GM19463 (cell line): ENCODE results near the gene MANEA.
"Not testable (repeated sequence)": the region's sequence is repeated elsewhere in the genome, so short reads cannot be mapped to it uniquely, and the experiment has no call there.

Experiments
- ATAC-seq: cut with Tn5 transposase; IDR thresholded peaks from one replicate; pipeline ENCODE4 v1.9.1; 2021; ENCODE audit warnings: mild to moderate bottlenecking, moderate library complexity; ENCODE audit not compliant: unreplicated experiment

Gene MANEA, protein sequence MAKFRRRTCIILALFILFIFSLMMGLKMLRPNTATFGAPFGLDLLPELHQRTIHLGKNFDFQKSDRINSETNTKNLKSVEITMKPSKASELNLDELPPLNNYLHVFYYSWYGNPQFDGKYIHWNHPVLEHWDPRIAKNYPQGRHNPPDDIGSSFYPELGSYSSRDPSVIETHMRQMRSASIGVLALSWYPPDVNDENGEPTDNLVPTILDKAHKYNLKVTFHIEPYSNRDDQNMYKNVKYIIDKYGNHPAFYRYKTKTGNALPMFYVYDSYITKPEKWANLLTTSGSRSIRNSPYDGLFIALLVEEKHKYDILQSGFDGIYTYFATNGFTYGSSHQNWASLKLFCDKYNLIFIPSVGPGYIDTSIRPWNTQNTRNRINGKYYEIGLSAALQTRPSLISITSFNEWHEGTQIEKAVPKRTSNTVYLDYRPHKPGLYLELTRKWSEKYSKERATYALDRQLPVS

DNA sequence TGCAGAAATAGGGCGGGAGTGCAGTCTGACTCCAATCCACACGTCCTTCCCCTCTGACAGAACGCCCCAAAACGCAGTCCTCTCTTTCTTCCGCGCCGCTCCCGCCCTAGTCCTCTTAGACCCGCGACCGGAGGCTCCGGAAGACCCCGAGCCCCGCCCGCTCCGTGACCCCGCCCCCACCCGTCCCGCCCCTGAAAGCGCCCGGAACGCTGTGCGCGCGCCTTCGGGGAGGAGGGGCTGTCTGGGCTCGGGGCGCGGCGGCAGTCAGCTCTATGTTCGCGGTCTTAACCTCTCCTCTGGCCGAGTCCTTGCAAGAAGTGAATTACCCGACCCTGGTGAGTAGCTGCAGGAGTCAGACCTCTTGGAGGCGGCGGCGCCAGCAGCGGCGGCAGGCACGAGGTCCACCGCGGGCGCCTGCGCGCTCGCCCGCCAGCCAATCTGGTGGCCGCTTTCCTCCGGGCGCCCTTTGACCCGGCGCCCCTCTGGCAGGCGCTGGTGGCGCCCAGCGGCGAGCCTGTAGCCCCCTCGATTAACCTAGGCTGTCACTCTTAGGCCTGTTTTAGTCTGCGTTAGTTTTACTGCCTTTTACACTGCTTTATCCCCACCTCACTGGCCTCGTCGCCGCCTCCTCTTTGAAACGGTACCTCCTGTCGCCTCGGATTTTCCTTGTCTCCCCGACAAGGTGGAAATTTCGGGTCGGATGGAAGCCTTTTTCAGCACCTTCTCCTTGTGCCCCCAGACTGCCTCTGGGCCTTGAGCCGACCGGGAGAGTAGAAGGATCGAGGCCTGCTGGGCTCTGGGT, at the start of gene MANEA:
MANEA (plus strand) TSS at position 232 of the 802 bp plus-strand sequence. CDS start 8,905 bp downstream, outside the sequence.
- ATAC-seq: peak; percentile 80

DNA sequence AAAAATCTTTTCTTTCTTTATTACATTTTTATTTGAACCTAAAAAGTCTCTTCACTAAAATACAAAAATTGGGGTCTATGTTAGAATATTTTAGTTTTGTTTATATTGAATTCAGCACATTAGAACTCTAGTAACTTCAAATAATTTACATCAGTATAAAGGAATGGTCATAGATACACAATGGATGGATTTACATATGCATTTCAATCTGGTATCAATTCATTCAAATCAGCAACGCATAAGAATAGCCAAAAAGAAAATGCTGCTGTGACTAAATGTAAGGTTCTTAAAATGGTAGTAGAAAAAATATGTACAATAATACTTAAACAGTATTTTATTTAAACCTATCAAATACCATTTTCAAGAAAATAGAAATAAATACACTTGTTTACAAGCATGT, 47.6 kb upstream of the MANEA start:
- no peak for ATAC-seq

DNA sequence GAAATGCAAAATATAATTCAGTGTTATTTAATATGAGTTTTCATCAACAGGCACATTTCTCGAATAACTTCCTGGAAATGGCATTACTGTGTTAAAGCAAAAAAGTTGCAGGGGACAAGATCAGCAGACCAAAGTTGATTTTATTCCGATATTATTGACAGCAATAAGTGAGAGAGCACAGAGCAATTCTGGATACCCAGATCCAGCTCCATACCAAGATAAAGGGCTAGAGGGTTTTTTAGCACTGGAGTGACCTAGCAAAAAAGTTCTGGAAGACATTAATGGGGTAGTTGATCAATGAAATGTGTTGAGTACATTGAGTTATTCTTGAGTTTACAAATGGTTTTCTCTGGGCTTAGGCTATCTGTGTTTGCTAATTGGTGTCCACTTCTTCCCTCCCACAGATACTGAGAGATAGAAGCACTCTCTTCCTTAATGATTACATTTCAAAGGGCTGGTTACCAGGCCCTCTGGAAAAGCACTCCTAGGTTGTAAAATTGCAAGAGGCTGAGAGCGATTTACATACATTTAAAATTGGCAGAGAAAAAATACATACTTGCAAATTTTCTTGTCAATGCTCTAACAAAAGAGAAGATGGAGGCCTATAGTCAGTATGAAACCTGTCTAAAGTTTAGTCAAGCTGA, 47.0 kb upstream of the MANEA start:
- no peak for ATAC-seq

DNA sequence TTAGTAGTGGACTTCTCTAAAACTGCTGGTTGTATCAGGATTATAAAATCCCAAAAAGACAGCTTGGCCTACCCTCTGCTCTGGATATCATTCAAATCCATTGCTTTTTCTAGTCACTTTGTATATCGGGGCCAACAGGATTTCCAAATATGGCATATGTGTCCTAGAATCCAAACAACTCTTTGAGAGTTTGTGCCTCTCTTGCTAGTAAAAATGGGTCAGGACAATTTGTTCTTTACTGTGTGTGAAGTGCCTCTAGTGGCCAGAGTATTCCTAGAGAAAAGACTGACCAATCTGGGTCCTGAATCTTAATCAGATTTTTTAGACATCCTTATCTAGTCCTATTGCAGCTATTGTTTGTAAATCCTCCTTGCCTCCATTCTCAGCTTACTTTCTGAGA, 33.5 kb upstream of the MANEA start:
- no peak for ATAC-seq

DNA sequence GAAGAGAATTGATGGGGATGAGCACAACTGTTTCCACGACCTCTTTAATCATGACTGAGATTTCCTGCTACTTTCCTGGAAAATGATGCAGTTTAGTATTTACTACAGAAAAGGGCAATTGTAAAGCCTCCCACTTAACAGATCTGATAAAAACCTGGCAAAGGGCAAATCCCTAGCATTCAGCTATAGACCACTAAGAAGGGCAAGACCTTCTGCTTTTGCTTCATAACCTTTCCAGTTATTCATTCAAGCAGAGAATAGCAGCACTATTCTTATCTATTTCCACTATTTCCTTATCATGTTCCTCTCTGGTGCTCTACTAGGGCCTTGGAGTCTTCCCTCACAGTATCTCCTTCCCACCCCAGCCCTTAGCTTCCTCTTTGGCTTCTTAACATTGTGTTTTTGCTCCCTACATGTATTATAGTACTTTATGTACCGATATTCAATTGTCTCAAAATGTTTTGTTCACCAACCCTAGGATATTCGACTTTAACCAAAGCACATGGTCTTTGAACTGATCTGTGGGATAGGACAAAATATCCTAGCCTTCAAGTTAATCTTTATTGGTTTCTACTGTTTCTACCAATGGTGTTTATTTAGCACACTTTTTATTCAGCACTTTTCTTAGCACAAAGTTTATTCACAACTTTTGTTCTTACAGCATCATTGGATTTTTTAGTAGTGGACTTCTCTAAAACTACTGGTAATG, 32.7 kb upstream of the MANEA start:
- ATAC-seq: no peak

DNA sequence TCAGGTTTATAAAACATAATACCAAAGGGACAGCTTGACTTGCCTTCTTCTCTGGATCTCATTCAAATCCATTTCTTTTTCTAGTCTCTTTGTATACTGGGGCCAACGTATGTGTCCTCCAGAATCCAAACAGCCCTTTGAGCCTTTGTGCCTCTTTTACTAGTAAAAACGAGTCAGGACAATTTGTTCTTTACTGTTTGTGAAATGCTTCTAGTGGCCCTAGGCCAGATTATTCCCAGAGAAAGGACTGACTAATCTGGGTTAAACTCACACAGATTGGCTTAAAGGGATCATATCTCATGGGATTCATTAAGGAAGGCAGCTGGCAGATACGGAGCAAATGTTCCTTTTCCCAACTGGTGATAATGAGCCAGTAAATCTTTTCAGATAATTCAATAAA, 32.1 kb upstream of the MANEA start:
- ATAC-seq: no peak

DNA sequence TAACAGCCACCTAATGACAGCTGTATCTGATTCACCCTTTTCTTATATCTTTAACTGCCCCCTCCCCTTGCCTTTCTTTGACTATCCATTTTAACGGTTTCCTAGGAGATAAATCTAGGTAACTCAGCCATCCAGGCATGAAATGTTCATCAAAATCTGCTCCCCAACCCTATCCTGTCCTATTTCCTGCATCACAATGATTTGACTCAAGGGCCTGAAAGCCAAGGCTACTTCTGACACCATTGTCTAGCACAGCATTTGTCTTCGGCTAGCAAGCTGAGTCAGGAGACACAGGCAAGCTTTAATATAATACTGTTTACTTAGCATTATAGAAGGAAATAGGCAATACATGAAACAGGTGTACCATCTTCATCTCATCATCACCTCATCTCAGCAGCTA, 31.6 kb upstream of the MANEA start:
- no peak for ATAC-seq

DNA sequence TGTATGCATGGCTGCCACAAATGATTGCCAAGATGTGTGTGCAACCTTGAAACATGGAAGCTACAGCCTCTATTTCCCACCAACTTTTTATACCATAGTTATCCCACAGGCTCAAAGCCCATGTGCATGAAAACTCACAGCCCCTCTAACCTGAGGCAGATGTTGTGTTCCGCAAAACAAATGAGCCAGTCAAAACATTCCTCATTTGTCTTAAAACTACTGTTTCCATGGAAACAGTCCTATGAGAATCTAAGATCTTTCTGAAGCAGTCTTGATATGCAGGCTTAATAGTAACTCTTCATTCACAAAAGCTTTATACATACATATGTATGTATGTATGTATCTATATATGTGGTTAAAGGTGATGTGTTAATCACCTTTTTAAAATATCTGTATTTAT, 31.2 kb upstream of the MANEA start:
- no peak for ATAC-seq

DNA sequence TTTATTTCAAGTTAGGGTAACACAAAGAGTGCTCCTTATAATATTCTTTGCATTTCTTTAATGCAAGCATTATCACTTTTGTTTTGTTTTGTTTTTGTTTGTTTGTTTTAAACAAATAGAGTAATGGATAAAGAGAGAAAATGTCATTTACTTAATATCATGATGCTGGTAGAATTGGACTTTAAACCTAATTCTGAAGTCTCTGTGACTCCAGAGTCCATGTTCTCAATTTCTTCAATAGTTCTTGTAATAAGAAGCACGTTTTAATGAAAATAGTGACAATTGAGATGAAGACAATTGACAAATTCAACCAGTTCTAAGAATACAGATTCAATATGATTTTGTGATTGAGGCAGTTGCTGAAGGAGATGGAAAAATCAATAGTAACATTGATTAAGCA, 30.3 kb upstream of the MANEA start:
- no peak for ATAC-seq

DNA sequence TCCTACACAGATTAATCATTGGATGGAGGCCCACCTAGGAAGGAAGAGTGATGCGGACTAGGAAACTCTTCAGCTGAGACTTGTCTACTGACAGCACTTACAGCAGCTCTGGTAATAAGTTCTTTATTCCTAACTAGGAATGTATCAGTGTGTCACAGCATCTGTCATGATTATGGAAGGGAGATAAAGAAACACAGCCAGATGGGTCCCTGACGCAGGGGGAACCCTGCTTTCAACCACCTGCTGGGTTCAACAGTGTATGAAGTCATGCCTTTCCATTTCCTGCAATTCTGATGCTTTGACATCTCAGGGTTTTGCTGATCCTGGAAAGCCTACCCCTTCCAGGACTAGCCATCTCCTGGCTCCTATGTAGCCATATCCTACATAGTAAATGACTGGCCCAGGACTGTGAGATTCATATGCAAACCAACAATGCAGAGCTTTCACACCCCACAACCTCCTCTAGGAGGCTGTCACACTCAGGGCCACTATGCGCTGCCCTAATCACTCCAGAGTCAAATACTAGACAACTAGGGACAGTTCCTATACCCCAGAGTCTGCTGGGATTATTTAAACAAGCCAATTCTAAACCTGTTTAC, 29.0 kb upstream of the MANEA start:
- ATAC-seq: no peak

DNA sequence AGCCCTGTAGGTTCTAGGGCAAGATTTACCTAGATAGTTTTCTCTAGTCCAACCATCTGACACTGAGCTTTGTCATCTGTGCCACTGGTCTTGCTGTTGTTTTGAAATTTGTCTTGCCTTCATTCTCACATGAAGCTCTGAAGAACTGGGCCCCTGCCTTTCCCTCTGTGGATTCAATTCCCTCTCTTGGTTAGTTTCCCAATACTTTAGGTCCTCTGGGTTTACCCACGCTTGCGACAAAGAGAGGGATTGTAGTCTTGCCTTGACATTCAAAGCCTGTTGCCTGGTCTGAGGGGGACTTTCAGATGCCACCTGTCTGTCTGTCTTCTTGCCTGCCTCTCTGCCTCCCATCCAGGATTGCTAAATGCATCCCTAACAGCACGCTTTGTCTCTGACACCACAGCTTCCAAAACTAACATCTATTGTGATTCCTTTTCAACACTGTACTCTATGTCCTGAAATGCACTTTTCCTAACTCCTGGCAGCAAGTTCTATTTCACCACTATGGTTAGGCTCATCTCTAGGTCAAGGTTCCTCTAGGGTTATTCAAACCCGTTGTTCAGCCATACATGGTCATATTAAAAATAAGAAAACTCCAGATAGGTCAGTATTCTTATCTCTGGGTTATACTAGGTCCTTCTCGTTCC, 25.5 kb upstream of the MANEA start:
- ATAC-seq: no peak

DNA sequence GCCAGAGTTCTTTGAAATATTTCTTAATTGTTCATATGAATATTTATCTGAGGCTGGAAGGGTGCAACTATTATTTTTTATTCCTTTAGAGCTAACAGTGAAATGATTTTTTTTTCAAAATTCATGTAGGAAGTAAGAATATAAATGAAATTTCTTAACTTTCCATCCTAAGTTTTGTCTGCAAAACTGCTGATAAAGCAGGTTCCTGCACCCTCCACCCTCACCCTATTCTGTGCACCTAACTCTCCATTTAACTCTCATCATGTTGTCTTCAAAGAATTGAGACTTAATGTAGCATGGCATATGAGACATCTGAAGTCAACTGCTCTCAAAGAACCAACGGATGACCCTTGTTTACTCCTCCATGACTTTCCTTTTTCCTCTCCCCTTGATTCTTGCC, 23.5 kb upstream of the MANEA start:
- no peak for ATAC-seq

DNA sequence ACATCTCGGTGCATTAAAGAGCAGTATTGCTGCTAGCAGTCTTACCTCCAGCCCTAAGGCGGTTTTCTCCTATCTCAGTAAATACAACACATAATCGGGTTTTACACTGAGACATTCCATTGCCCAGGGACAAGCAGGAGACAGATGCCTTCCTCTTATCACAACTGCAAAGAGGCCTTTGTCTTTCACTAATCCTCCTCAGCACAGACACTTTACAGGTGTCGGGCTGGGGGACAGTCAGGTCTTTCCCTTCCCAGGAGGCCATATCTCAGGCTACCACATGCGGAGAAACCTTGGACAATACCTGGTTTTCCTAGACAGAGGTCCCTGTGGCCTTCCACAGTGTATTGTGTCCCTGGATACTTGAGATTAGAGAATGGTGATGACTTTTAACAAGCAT, 16.4 kb upstream of the MANEA start:
- not testable (repeated sequence) for ATAC-seq

DNA sequence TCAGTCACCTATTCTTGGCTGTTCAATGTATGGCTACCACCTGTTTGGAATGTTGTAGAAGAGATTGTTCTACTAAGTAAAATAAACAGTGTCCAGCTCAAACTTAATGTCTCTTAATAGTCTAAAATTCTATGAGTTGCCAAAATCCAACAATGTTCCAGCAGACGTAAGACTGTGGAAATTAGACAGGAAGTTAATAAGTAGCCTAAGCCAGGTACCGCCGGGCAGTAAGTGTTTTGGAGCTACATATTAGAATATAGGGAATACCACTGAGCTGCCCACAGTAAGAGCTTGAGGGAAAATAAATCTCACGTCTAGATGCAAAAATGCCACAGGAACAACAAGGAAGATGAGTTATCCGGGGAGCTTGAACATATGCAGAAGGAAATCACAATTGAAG, 7.8 kb upstream of the MANEA start:
- ATAC-seq: no peak

DNA sequence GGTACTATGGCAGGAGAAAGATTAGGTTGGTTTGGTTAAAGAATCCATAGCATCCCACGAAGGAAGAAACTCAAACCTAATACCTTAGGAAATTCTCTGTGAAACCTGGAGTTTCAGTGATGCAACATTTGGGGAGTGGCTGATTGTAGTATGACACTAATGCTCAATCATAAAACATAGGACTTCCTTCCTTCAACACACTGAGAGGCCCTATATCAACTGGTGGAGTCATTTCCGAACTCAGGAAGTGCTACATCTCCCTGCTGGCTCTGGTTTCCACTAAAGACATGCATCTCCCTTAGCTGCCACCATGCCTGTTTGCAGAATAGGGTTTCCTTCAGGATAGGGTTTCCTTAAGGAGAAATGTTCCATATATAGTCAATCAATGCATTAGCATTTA, 5.2 kb upstream of the MANEA start:
- no peak for ATAC-seq

DNA sequence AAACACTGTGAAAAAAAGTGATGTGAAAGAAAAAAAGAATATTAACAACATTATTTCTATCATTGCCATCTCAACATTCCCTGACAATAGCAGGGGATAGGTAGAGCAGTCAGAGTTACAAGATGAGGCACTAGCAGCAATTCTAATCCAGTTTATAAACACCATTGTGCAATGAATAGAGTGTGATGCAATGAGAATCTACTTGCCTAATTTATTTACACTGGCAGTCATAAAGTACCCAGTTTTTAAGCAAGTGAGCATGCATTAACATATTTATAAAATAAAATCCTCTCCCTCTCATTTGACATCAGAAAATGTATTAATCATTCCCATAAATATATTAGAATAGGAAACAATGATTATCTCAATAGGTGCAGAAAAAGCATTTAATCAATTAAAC, 2.5 kb upstream of the MANEA start:
- ATAC-seq: no peak

DNA sequence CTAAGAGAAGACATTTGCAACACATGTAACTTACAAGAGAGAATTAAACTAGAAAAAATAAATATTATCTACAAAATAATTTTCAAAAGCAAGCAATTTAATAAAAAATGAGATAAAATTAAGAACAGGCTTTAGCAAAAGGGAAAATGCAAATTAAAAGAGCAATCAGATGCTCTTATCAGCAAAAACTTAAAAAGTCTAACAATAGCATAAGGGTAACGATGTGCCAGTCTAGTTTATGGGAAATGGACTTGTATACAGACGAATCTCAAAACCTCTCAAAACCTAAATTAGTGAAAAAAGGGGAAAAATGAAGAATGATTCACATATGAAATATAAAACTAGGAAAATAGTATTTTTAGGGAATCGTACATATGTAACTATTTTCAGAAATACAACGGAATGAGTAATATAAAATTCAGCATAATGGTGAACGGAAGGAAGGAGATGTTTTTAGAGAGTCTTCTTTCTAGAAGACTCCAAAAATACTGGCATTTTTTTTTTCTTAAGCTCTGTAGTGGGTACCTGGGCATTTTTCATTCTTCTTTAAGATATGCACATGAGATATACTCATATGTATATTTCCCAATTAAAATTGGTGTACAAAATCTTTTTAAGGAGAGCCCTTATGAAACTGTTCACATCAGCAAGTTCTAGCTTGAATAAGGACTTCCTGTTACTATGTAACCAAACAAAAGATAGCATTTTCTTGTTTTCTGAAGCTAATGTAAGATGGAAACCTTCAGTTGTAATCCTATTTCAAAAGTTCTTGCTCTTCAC, 927 bp upstream of the MANEA start:
- ATAC-seq: peak; percentile 10

DNA sequence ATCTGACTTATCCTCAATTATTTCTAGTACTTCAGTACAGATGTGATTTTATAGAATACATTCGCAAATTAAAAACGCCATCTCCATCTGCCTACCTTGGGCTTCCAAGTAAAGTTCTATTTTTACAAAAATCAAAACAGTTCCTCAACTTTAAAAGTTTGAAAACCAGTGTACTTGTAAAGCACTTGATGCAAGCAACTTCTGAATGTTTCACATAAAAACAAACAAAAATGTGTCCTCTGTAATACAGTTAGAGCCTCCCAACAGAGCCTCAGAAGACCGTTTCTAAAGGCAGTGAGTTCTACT, 384 bp upstream of the MANEA start:
- no peak for ATAC-seq

DNA sequence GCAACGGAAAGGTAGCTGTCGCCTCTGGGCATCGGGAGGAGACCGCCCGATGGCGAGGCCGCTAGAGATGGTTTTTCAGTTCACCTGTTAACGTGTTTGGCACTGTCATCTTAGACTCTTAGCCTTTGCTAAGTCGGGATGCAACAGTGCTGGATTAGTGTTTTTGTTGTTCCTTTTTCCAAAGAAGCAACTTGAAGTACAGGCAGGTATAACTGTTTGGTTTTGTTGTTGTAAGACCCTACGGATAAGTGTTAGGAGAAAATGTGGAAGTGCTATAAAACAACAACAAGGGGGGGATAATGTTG, 723 bp downstream of the MANEA start:
- peak; percentile 13 for ATAC-seq

DNA sequence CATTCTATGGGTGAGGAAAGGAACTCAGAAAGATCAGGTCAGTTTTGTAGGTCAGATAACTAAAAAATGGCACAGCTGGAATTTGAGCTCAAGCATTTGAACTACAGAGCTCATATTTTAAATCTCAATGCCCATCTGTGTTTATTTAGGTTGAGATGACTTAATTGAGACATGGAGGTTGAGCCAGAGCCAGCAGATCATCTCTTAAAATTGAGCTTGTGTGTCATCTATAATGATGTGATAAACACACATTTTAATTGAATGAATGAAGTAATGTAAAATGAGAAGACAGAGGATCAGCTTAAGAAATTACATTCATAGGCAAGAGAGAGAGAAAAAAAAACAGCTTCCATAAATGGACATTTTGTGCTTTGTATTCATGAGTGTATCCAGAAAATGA, 3.7 kb downstream of the MANEA start:
- no peak for ATAC-seq
